ENCODE results near the gene CSNK1A1. TPM values are rescaled to one million over a fixed set of nuclear protein-coding genes. Genes with fewer than 3 reads are reported as not detected.
A peak's percentile ranks its signal among the peaks of the same experiment; 100 is the strongest.
"Not testable (repeated sequence)": the region's sequence is repeated elsewhere in the genome, so short reads cannot be mapped to it uniquely, and the experiment has no call there.

Gene CSNK1A1
- total RNA-seq (2014; rRNA removed; shearing (Covaris generic)) = 230 and 259 TPM in 2 replicates

DNA sequence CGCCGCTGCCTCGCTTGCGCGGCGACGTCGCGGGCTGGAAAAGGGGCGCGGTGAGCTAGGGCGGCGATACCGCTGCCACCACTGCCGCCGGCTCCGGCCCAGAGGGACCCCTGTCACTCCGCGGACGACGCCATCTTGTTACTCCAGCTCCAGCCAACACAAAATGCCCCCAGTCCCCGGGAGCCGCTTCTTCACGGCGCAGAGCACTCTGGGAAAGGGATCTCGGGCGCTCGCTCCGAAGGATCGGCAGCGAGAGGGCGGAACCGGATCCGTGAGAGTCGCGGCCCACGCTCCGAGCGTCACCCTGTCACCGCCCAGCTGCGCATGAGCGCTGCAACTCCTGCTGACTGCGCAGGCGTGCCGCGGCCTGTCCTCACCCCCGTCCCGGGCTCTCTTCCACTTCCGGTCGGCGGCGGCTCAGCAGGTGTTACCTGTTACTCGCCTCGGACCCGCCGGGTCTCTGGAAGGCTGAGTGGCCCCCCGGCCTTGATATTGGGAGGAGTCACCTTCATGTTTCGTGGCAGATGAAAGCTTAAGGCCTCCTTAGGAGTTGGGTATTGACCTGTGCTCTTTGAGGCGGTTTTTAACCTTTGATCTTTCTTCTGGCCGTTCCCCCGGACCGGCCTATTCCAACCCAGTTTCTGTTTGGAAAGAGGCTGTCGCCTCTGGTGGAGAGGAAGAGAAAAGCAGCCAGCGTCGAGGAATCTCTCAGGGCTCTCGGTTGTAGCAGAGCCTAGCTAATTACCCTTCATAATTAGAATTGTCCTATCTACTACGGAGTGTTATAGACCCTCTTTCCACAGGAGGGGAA is at the start of gene CSNK1A1:
TSS of gene CSNK1A1 (minus strand) at position 213 of the 811 bp plus-strand sequence. CDS start 475 bp downstream, outside the sequence.
- in situ Hi-C loops (cut with HindIII; ENCODE audit: low sequenced_read_pairs) = no loop called here
- peak; percentile 97 for DNase-seq (ENCODE audit: low spot score)

DNA sequence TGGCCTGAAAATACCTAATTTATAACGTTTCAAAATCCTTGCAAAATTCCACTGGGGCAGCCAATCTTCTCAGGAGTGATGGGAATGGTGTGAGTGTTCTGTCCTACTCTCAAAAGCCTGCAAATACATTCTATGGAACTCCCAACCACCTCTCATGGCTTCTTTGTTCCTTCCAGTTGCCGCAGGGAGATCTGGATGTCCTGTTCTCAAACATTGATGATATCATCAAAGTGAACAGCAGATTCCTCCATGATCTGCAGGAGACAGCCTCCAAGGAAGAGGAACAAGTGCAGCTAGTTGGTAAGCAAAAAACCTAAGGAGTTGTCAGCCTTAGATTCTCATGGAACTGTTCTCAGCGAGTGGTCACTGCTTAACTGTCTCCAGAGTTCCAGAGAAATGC is 49.7 kb upstream of the CSNK1A1 start:
- DNase-seq (ENCODE audit: low spot score) = no peak
- in situ Hi-C loops (cut with HindIII; ENCODE audit: low sequenced_read_pairs) = no loop called here

GRCh38 chr5:149599375-149599774 is 48.1 kb upstream of the CSNK1A1 start:
- peak; percentile 79 for DNase-seq (ENCODE audit: low spot score)
- in situ Hi-C loops (cut with HindIII; ENCODE audit: low sequenced_read_pairs) = no loop called here

DNA sequence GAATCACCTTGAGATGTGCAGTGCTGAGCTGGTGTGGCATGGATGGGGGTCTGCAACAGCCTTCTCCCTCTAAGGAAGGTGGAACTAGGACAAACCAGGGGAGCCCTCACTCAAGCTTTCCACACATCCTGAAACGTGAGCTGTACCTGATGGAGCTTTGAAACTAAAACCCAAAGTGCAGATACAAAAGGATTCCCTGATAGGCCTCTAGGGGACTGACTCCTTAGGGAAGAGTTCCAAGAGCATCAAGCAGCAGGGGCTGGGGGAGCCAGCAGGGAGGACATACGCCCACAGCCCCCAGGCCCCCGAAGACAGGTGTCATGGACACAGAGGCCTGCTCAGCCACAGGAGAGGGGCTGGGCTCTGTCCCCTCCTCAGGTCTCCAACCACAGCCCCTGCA is 47.7 kb upstream of the CSNK1A1 start:
- no peak for DNase-seq (ENCODE audit: low spot score)
- in situ Hi-C loops (cut with HindIII; ENCODE audit: low sequenced_read_pairs) = no loop called here

DNA sequence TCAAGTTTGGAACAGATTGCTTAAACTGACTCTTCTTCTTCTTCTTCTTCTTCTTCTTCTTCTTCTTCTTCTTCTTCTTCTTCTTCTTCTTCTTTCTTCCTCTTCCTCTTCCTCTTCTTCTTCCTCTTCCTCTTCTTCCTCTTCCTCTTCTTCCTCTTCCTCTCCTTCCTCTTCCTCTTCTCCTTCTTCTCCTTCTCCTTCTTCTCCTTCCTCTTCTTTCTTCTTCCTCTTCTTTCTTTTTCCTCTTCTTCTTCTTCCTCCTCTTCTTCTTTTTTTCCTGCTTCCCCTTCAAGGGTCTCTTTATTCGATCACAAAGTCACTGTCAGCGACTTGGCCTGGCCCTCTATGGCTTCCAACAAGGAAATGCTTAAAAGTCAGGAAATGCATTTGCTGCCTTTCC is 47.0 kb upstream of the CSNK1A1 start:
- DNase-seq (ENCODE audit: low spot score); in situ Hi-C loops (cut with HindIII; ENCODE audit: low sequenced_read_pairs): not testable (repeated sequence)

GRCh38 chr5:149597618-149598017 is 46.4 kb upstream of the CSNK1A1 start:
- in situ Hi-C loops (cut with HindIII; ENCODE audit: low sequenced_read_pairs) = no loop called here
- DNase-seq (ENCODE audit: low spot score) = no peak

DNA sequence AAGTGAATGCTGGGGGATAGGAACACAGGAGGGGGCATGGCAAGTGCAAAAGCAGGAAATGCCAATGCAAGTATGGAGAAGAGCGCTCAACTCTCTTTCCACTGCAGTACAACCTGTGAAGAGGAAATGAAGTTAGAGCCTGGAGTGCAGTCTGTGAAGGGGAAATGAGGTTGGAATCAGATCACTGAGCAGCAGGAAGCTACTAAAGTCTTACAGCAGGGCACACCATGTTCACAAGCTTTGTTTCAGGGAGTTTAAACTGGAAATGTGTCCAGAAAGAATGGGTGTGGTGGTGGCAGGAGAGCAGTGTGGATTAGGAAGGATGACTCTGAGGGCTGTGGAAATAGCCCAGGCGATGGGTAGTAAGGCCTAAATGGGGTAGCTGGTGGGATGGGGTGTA is 45.5 kb upstream of the CSNK1A1 start:
- in situ Hi-C loops (cut with HindIII; ENCODE audit: low sequenced_read_pairs) = no loop called here
- DNase-seq (ENCODE audit: low spot score) = peak; percentile 90

- in situ Hi-C loops (cut with HindIII; ENCODE audit: low sequenced_read_pairs); DNase-seq (ENCODE audit: low spot score): not testable (repeated sequence)
Observed at GRCh38 chr5:149595105-149595504, 43.9 kb upstream of the CSNK1A1 start.

GRCh38 chr5:149594206-149594895 is 43.1 kb upstream of the CSNK1A1 start:
- in situ Hi-C loops (cut with HindIII; ENCODE audit: low sequenced_read_pairs) = no loop called here

DNA sequence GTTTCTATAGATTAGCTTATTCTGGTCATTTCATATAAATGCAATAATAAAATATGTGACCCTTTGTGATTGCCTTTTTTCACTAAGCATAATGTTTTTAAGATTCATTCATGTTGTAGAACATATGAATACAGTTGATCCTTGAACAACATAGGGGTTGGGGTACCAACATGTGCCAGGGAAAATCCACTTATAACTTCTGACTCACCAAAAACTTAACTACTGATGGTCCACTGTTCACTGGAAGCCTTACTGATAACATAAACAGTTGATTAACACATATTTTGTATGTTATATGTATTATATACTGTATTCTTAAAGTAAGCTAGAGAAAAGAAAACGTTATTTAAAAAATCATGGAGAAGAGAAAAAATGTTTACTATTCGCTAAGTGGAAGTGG is 42.1 kb upstream of the CSNK1A1 start:
- DNase-seq (ENCODE audit: low spot score) = no peak
- in situ Hi-C loops (cut with HindIII; ENCODE audit: low sequenced_read_pairs) = no loop called here

More at GRCh38 chr5:149594206-149594895, 43.1 kb upstream of the CSNK1A1 start:
- DNase-seq (ENCODE audit: low spot score) = peak; percentile 70

DNA sequence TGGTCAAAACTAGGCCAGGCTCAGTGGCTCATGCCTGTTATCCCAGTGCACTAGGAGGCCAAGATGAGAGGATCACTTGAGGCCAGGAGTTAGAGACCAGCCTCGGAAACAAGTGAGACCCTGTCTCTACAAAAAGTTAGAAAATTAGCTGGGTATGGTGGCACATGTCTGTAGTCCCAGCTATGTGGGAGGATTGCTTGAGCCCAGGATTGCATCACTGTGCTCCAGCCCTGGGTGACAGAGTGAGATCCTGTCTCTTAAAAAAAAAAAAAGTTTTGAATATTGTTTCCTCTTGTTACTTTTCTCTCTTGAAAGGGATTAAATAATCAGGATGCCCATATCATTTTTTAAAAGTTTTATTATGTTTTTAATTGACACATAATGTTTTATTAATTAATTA is 37.7 kb upstream of the CSNK1A1 start:
- no peak for DNase-seq (ENCODE audit: low spot score)

GRCh38 chr5:149586708-149587318 is 35.6 kb upstream of the CSNK1A1 start:
- in situ Hi-C loops (cut with HindIII; ENCODE audit: low sequenced_read_pairs) = no loop called here
- DNase-seq (ENCODE audit: low spot score) = no peak

More for the DNA sequence above, 37.7 kb upstream of the CSNK1A1 start:
- in situ Hi-C loops (cut with HindIII; ENCODE audit: low sequenced_read_pairs) = no loop called here

- in situ Hi-C loops (cut with HindIII; ENCODE audit: low sequenced_read_pairs) = no loop called here
- DNase-seq (ENCODE audit: low spot score) = no peak
Observed at GRCh38 chr5:149585910-149586309, 34.7 kb upstream of the CSNK1A1 start.

DNA sequence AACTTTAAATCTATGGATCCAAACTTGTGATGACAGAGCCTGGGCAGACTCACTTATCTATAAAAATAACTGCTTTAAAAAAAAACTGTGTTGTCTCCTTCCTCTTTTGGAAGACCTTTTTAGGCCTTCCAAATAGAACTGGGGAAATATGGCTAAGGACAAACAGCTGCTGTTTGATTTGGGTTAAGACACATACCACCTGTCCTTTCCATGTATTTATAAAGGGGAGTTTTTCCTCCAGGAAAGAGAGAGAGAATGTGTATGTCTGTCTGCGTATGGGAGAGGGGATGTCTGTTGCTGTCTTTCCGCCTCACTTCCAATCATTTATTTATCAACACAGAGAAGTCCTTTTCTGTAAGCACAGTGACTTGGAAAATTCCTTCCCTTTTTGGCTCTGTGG is 32.9 kb upstream of the CSNK1A1 start:
- in situ Hi-C loops (cut with HindIII; ENCODE audit: low sequenced_read_pairs) = no loop called here
- DNase-seq (ENCODE audit: low spot score) = no peak

- in situ Hi-C loops (cut with HindIII; ENCODE audit: low sequenced_read_pairs) = no loop called here
- peak; percentile 90 for DNase-seq (ENCODE audit: low spot score)
Observed at GRCh38 chr5:149583394-149583793, 32.2 kb upstream of the CSNK1A1 start.

- in situ Hi-C loops (cut with HindIII; ENCODE audit: low sequenced_read_pairs) = no loop called here
- peak; percentile 59 for DNase-seq (ENCODE audit: low spot score)
Observed at GRCh38 chr5:149581931-149582768, 30.9 kb upstream of the CSNK1A1 start.

DNA sequence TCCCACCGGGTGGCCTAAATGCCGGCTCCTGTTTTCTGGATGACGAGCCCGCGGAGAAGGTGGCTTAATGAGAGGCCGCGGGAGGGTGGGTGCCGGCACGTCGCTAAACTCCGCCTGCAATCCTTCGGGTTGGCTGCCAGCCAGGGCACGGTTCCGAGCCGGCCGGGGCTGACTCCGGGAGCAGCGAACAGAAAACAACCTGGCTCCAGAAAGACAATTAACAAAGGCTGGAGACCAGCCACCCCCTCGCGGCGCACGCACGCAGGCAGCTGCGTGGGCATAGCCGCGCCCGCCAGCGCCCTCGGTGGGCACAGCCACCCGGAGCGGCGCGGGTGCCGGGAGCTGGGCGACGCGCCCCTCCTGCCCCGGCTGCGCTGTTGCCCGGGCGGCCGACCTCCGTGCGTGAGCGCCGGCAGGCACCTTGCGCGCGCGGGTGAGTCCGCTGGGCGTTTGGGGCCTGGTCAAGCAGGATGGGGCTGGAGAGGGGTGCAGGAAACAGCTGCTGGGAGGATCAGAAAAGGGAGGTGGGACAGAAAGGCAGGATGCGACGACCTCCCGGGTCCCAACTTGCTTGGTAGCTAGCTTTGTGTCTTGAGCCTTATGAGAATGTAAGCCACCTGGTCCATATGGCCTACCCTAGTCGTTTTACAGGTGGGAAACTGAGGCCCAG is 30.1 kb upstream of the CSNK1A1 start, which contains the start of gene ARHGEF37:
TSS of gene ARHGEF37 (plus strand) at position 307 of the 670 bp plus-strand sequence. CDS start 16,272 bp downstream, outside the sequence.
- DNase-seq (ENCODE audit: low spot score) = peak; percentile 82
- in situ Hi-C loops (cut with HindIII; ENCODE audit: low sequenced_read_pairs) = no loop called here

DNA sequence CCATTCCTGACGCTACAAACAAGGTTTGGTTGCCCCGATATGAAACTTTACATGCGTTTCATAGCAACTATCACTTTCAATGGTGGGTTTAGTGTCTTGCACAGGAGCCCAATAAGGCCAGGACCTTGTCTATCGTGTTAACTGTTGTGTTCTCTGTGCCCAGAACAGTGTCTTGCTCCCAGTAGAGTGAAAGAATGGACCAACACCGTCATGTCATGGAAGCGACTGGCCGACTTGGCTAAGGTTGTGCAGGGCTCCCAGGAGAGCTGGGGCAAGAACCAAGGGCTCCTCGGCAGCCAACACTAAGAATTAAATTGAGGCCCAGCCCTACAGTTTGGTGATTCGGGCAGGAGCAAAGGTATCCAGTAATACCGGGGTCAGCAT is 29.6 kb upstream of the CSNK1A1 start:
- no peak for DNase-seq (ENCODE audit: low spot score)
- in situ Hi-C loops (cut with HindIII; ENCODE audit: low sequenced_read_pairs) = no loop called here

DNA sequence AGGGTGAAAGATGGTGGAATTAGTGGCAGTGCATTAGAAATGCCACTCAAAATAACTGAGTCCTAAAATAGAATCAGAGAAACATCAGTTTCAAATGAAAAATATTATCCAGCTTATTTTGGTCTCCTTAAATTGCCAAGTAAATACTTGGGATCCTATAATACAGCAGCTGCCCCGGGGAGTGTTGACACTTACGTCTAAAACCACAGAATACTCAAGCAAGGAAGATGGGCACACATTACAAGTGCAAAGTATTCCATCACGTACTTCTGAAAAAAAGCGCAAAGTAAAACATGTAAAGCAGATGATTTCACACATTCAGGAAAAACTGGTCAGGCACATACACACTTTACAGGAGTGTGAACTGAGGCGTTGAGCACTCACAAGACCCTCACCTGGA is 27.7 kb upstream of the CSNK1A1 start:
- in situ Hi-C loops (cut with HindIII; ENCODE audit: low sequenced_read_pairs) = no loop called here
- no peak for DNase-seq (ENCODE audit: low spot score)

Measured in G401 (cell line).